CD4-positive, alpha-beta T cell treated with Interleukin-2 at 100 ng/mL for 4 hours (primary cell): ENCODE data around the gene SIGLEC7.

Experiments used
- DNase-seq: peaks from one replicate; pipeline ENCODE4 v3.0.0-alpha.2; 2020; ENCODE audit warnings: low spot score

The SIGLEC7 gene

GRCh38 chr19:51169283-51169918 is 27.3 kb downstream of the SIGLEC7 start:
- DNase-seq: peak; percentile 70

- DNase-seq: no peak
Observed at GRCh38 chr19:51172223-51172622, 30.1 kb downstream of the SIGLEC7 start.

- no peak for DNase-seq
Observed at GRCh38 chr19:51173681-51174080, 31.6 kb downstream of the SIGLEC7 start.

- DNase-seq: no peak
Observed at GRCh38 chr19:51179256-51179655, 37.2 kb downstream of the SIGLEC7 start.

- no peak for DNase-seq
Observed at GRCh38 chr19:51181377-51181912, 39.3 kb downstream of the SIGLEC7 start.

GRCh38 chr19:51181913-51182419 is 39.9 kb downstream of the SIGLEC7 start:
- no peak for DNase-seq

GRCh38 chr19:51183629-51184028 is 41.5 kb downstream of the SIGLEC7 start:
- no peak for DNase-seq

GRCh38 chr19:51185069-51185867 is 43.2 kb downstream of the SIGLEC7 start:
- no peak for DNase-seq

- DNase-seq: no peak
Observed at GRCh38 chr19:51185868-51186215, 43.7 kb downstream of the SIGLEC7 start.

GRCh38 chr19:51186323-51186722 is 44.2 kb downstream of the SIGLEC7 start:
- no peak for DNase-seq

- DNase-seq: no peak
Observed at GRCh38 chr19:51187395-51188226, 45.5 kb downstream of the SIGLEC7 start.

GRCh38 chr19:51188227-51188559 is 46.1 kb downstream of the SIGLEC7 start:
- DNase-seq: no peak

- no peak for DNase-seq
Observed at GRCh38 chr19:51192689-51193088, 50.6 kb downstream of the SIGLEC7 start.

- no peak for DNase-seq
Observed at GRCh38 chr19:51194527-51195315, 52.6 kb downstream of the SIGLEC7 start.

GRCh38 chr19:51195316-51195586 is 53.1 kb downstream of the SIGLEC7 start:
- no peak for DNase-seq

- DNase-seq: no peak
Observed at GRCh38 chr19:51195616-51196015, 53.5 kb downstream of the SIGLEC7 start.

- DNase-seq: no peak
Observed at GRCh38 chr19:51196181-51196580, 54.1 kb downstream of the SIGLEC7 start.

- DNase-seq: no peak
Observed at GRCh38 chr19:51198641-51199040, 56.5 kb downstream of the SIGLEC7 start.

GRCh38 chr19:51200071-51200666 is 58.1 kb downstream of the SIGLEC7 start:
- DNase-seq: no peak

GRCh38 chr19:51201712-51202111 is 59.6 kb downstream of the SIGLEC7 start:
- no peak for DNase-seq
